SW480 (cell line): ENCODE measurements around the gene ACOXL.

Source experiments
- DNase-seq: peaks from one replicate; pipeline ENCODE4 v3.0.0-alpha.2; 2016; ENCODE audit warnings: low spot score

Gene ACOXL

GRCh38 chr2:110978756-110979470 is 246.5 kb downstream of the ACOXL start:
- DNase-seq = no peak

GRCh38 chr2:110979471-110980338 is 247.3 kb downstream of the ACOXL start:
- DNase-seq = no peak

- no peak for DNase-seq
Measured at GRCh38 chr2:110980339-110981062, 248.1 kb downstream of the ACOXL start.

GRCh38 chr2:110983133-110983532 is 250.8 kb downstream of the ACOXL start:
- no peak for DNase-seq

- no peak for DNase-seq
Measured at GRCh38 chr2:110984694-110985490, 252.5 kb downstream of the ACOXL start.

GRCh38 chr2:110990440-110990839 is 258.1 kb downstream of the ACOXL start:
- no peak for DNase-seq

DNA sequence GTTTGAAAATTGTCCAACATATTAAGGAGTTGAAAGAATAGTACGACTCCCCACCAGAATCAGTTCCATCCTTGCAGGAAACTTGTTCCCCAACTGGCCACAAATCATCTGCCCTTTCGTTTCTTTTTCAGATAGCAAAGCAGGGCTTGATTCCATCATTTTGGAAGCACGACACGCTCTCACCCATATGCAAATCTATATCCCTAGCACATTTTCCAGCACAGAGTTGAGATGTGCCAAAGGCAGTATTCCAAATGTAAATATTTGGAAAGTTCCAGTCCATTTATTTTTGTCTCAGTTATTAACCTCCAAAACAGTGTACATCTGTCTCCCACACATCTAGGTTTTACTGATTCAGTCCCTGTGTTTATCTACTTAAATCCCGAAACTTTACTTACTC is 259.5 kb downstream of the ACOXL start:
- DNase-seq = no peak

- DNase-seq = no peak
Measured at GRCh38 chr2:110992886-110993285, 260.5 kb downstream of the ACOXL start.

DNA sequence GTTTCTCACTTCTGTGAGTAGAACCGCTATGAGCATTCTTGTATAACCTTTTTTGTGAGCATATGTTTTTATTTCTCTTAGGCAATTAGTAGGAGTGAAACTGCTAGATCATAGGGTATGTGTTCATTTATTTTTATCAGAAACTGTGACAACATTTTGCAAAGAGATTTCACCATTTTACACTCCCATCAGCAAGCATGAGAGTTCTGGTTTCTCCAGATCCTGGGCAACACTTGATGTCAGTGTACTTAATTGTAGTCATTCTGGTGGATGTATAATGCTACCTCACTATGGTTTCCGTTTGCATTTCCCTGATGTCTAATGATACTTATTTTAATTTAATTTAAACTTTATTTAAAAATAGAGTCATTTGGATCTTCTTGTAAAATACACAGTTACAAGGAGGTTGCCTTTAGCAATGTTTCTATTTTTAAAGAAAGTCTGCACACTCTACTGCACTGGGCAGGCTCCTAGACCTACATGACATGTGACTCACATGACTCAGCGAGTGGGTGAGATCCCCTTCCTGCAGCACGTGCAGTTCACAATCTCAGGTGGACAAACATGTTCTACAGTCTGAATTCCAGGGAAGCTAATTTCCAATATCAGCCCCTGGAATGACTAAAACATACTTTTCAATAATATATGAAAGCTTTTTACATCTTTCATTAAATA is 261.3 kb downstream of the ACOXL start:
- DNase-seq = peak; percentile 22

DNA sequence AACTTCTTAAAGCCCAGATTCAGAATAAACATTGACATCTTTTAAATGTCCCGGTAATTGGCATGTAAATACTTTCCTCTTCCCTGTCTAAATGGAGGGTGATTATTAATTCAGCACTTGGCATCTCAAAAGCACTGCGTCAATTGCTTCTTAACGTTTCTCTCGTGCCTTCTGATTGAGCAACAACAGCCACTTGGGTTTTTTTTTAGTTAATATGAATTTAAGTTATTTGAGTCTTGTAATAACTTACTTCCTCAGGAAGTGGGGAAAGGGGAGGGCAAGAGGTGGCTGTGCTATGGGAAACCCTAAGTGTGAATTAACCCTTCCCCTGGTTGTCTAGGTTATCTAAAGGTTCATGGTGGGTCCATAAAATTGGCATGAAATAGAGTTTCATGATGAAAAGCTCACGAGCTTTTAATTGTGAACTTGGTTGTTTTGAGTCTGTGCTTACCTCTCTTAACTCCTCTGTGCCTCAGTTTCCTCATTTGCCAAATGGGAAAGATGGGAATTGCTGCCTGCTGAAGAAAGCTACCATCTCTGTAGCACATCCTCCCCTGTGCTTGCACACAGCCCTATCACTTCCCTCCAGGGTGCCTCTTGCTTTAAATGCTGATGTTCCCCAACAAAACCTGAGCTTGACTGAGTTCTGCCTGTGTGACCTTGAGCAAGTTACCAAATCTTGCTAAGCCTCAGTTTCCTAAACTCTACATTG is 262.0 kb downstream of the ACOXL start:
- DNase-seq = no peak

GRCh38 chr2:110995911-110996310 is 263.5 kb downstream of the ACOXL start:
- DNase-seq = no peak

DNA sequence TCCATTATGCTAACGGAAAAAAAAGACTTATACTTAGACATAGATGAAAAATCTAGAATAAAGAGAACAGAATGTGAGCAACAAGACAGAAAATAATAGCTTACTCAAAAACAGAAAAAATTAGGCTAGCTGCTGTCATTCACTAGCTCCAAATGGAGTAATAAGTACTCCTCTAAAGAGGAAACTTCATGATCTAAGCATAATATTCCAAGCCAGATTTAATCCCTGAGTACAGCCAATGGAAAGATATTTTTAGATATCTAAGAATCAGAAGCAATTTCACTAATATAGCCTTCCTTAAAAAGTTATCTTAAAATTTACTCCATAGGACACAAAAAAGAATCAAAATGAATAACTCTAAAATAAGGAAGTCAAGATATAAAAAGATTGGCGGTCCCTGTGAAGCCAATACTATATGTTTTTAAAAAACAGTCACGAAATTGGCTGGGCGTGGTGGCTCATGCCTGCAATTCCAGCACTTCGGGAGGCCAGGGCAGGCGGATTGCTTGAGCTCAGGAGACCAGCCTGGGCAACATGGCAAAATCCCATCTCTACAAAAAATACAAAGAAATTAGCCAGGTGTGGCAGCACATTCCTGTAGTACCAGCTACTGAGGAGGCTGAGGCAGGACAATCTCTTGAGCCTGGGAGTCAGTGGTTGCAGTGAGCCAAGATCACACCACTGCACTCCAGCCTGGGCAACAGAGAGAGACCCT is 265.1 kb downstream of the ACOXL start:
- no peak for DNase-seq

- DNase-seq = no peak
Measured at GRCh38 chr2:110998311-110998710, 265.9 kb downstream of the ACOXL start.

DNA sequence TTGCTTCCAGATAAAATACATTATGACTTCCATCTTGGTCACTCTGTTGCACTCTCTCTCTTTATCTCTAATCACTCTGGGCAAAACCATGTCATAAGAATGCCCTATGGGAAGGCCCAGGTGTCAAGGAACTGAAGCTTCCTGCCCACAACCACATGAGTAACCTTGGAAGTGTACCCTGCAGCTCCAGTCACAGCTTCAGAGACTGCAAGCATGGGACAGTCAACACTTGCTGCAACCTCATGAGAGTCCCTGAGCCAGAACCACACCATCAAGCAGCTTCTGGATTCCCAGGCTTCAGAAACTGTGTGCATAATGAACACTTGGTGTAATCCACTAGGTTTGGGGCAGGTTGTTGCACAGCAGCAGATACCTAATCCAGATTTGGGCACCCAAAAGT is 267.3 kb downstream of the ACOXL start:
- no peak for DNase-seq

GRCh38 chr2:111005307-111005706 is 272.9 kb downstream of the ACOXL start:
- DNase-seq = no peak

GRCh38 chr2:111005821-111006220 is 273.4 kb downstream of the ACOXL start:
- DNase-seq = no peak

- DNase-seq = no peak
Measured at GRCh38 chr2:111007757-111008688, 275.6 kb downstream of the ACOXL start.

- DNase-seq = no peak
Measured at GRCh38 chr2:111011218-111011617, 278.8 kb downstream of the ACOXL start.
